H1 (cell line): Measurements from ENCODE around the gene PPIH. TPM values are rescaled to one million over a fixed set of nuclear protein-coding genes. Genes with fewer than 3 reads are reported as not detected.
A peak's percentile ranks its signal among the peaks of the same experiment; 100 is the strongest.

Experiments
- CTCF ChIA-PET: fragments of 300-600 bp; sonication (Branson Sonifier 250); formaldehyde crosslinking; loops from one replicate; lab custom pipeline; 2021; ENCODE audit not compliant: partially characterized antibody; lab: Charles Lee
- POLR2A ChIA-PET: fragments of 300-600 bp; sonication (Branson Sonifier 250); formaldehyde crosslinking; loops from one replicate; lab custom pipeline; 2021; ENCODE audit warnings: inconsistent platforms; ENCODE audit not compliant: partially characterized antibody; lab: Charles Lee
- DNase-seq, 2 experiments: peaks; one replicate each; pipeline versions ENCODE4 v3.0.0 to v3.0.0-alpha.2; 2010 to 2022; ENCODE audit warnings: low spot score in 2 of 2, low read depth in 1 of 2, mixed read lengths in 1 of 2
- FAIRE-seq: peaks from 2 replicates; lab custom pipeline; 2011; peaks lifted over from hg19 to GRCh38; lab: Jason Lieb, UNC
- H2AFZ ChIP-seq: 2 replicates; pipeline ENCODE4 v1.8.1; 2012; ENCODE audit warnings: low read length, inconsistent platforms
- H2AK5ac ChIP-seq: 2 replicates; pipeline ENCODE4 v1.6.1; 2013; ENCODE audit warnings: low read depth, low read length
- H2BK120ac ChIP-seq: replicated peaks from 2 replicates; pipeline ENCODE3; 2013; ENCODE audit warnings: low read depth, low read length, inconsistent platforms
- H2BK12ac ChIP-seq: 2 replicates; pipeline ENCODE4 v1.6.1; 2013; ENCODE audit warnings: low read depth, low read length
- H2BK15ac ChIP-seq: 2 replicates; pipeline ENCODE4 v1.6.1; 2013; ENCODE audit warnings: low read length
- H2BK20ac ChIP-seq: 2 replicates; pipeline ENCODE4 v1.6.1; 2013; ENCODE audit warnings: low read length
- H2BK5ac ChIP-seq: 2 replicates; pipeline ENCODE4 v1.6.1; 2013; ENCODE audit warnings: low read depth, low read length
- H3K14ac ChIP-seq: 2 replicates; pipeline ENCODE4 v1.6.1; 2013; ENCODE audit warnings: inconsistent platforms; ENCODE audit not compliant: insufficient read length
- H3K18ac ChIP-seq: 2 replicates; pipeline ENCODE4 v1.6.1; 2013; ENCODE audit warnings: low read length; ENCODE audit errors: extremely low read depth
- H3K23ac ChIP-seq: 2 replicates; pipeline ENCODE4 v1.6.1; 2013; ENCODE audit warnings: inconsistent platforms; ENCODE audit not compliant: insufficient read length
- H3K23me2 ChIP-seq: 2 replicates; pipeline ENCODE4 v1.6.1; 2013; ENCODE audit warnings: low read depth, low read length
- H3K27ac ChIP-seq: 2 replicates; pipeline ENCODE4 v1.6.1; 2011; ENCODE audit warnings: low read depth, low read length, inconsistent platforms
- H3K27me3 ChIP-seq, 4 experiments: replicated peaks in 1 of 4; 1 replicate in 1 of 4; 2 replicates in 3 of 4; pipeline versions ENCODE4 v1.6.1 to v1.8.1; 2011 to 2013; ENCODE audit warnings: low read length in 3 of 4, mild to moderate bottlenecking in 3 of 4, inconsistent platforms in 2 of 4, mixed read lengths in 2 of 4, moderate library complexity in 1 of 4; ENCODE audit not compliant: control insufficient read depth in 3 of 4, insufficient read depth in 3 of 4; ENCODE audit errors: extremely low read depth in 1 of 4
- H3K36me3 ChIP-seq, 4 experiments: 2 replicates each; pipeline versions ENCODE4 v1.6.1 to v1.8.1; 2011 to 2013; ENCODE audit warnings: mild to moderate bottlenecking in 4 of 4, low read length in 3 of 4, moderate library complexity in 2 of 4, control low read depth in 1 of 4, inconsistent platforms in 1 of 4; ENCODE audit not compliant: insufficient read depth in 4 of 4, control insufficient read depth in 2 of 4
- H3K4ac ChIP-seq: replicated peaks from 2 replicates; pipeline ENCODE3; 2013; ENCODE audit warnings: low read length, low read depth, mixed read lengths, inconsistent platforms; ENCODE audit not compliant: insufficient read length
- H3K4me1 ChIP-seq, 4 experiments: replicated peaks in 1 of 4; 1 replicate in 1 of 4; 2 replicates in 3 of 4; pipeline versions ENCODE4 v1.6.1 to v1.8.1; 2011 to 2013; ENCODE audit warnings: low read length in 3 of 4, inconsistent platforms in 2 of 4, mixed read lengths in 1 of 4; ENCODE audit not compliant: insufficient read depth in 4 of 4, control insufficient read depth in 3 of 4
- H3K4me2 ChIP-seq, 2 experiments: 2 replicates each; pipeline versions ENCODE4 v1.6.1 to v1.8.1; 2011 to 2013; ENCODE audit warnings: low read depth in 2 of 2, low read length in 2 of 2, control low read depth in 1 of 2, inconsistent platforms in 1 of 2, mild to moderate bottlenecking in 1 of 2; ENCODE audit not compliant: insufficient read depth in 1 of 2
- H3K4me3 ChIP-seq, 4 experiments: fragments of 200-600, 300-600 bp in 1 of 4; sonication (generic), shearing (Covaris generic), sonication (Bioruptor Twin) in 1 of 4; 2 replicates each; pipeline versions ENCODE4 v1.5.1 to v1.8.1; 2011 to 2016; ENCODE audit warnings: low read length in 4 of 4, low read depth in 3 of 4, control low read depth in 2 of 4, inconsistent platforms in 2 of 4, mild to moderate bottlenecking in 2 of 4, mixed read lengths in 1 of 4, moderate library complexity in 1 of 4; ENCODE audit not compliant: insufficient read depth in 2 of 4; ENCODE audit errors: extremely low read depth in 1 of 4
- H3K56ac ChIP-seq: replicated peaks from 2 replicates; pipeline ENCODE3; 2013; ENCODE audit warnings: low read depth, mild to moderate bottlenecking, mixed read lengths, low read length, inconsistent platforms; ENCODE audit not compliant: insufficient read length
- H3K79me1 ChIP-seq: 2 replicates; pipeline ENCODE4 v1.6.1; 2013; ENCODE audit warnings: low read depth, low read length, control low read depth
- H3K79me2 ChIP-seq, 2 experiments: 2 replicates each; pipeline versions ENCODE4 v1.6.1 to v1.8.1; 2012 to 2013; ENCODE audit warnings: low read length in 2 of 2, mild to moderate bottlenecking in 2 of 2, inconsistent platforms in 1 of 2; ENCODE audit not compliant: insufficient read depth in 2 of 2, control insufficient read depth in 1 of 2
- H3K9ac ChIP-seq, 4 experiments: replicated peaks in 1 of 4; 1 replicate in 1 of 4; 2 replicates in 3 of 4; pipeline versions ENCODE4 v1.6.1 to v1.8.1; 2011 to 2013; ENCODE audit warnings: low read depth in 3 of 4, low read length in 3 of 4, control low read depth in 2 of 4, mild to moderate bottlenecking in 2 of 4, moderate library complexity in 2 of 4, inconsistent platforms in 1 of 4; ENCODE audit errors: extremely low read depth in 1 of 4
- H3K9me3 ChIP-seq, 2 experiments: 2 replicates each; pipeline versions ENCODE4 v1.6.1 to v1.8.1; 2012 to 2013; ENCODE audit warnings: mild to moderate bottlenecking in 2 of 2, moderate library complexity in 2 of 2, control low read depth in 1 of 2, inconsistent platforms in 1 of 2, low read depth in 1 of 2, low read length in 1 of 2, mixed read lengths in 1 of 2; ENCODE audit not compliant: insufficient read depth in 2 of 2
- H4K20me1 ChIP-seq, 2 experiments: replicated peaks in 1 of 2; 2 replicates each; pipeline versions ENCODE3 to v1.8.1; 2011 to 2013; ENCODE audit warnings: inconsistent platforms in 2 of 2, low read length in 2 of 2, mild to moderate bottlenecking in 1 of 2; ENCODE audit not compliant: insufficient read depth in 2 of 2, control insufficient read depth in 1 of 2
- H4K5ac ChIP-seq: 2 replicates; pipeline ENCODE4 v1.6.1; 2013; ENCODE audit warnings: low read length, low read depth, mixed read lengths, inconsistent platforms; ENCODE audit not compliant: insufficient read length
- H4K8ac ChIP-seq: 2 replicates; pipeline ENCODE4 v1.8.0; 2013; ENCODE audit warnings: mild to moderate bottlenecking, moderate library complexity, low read length, inconsistent platforms; ENCODE audit not compliant: insufficient read depth; ENCODE audit errors: extremely low read depth
- H4K91ac ChIP-seq: replicated peaks from 2 replicates; pipeline ENCODE3; 2013; ENCODE audit warnings: low read length, mixed read lengths, inconsistent platforms; ENCODE audit not compliant: insufficient read length
- EZH2 ChIP-seq: fragments of 200-600 bp; sonication (generic); IDR thresholded peaks from 2 replicates; pipeline ENCODE4 v1.7.1; 2012; ENCODE audit warnings: low read depth, mild to moderate bottlenecking, moderate library complexity, low read length, inconsistent platforms; ENCODE audit not compliant: severe bottlenecking
- GTF2F1 ChIP-seq: IDR thresholded peaks from 2 replicates; pipeline ENCODE4 v1.6.1; 2012; ENCODE audit warnings: low read depth, low read length, improper control_type of control experiment, borderline replicate concordance
- HDAC6 ChIP-seq: IDR thresholded peaks from one replicate; pipeline ENCODE4 v1.7.1; 2012; ENCODE audit warnings: low read depth, mild to moderate bottlenecking, inconsistent platforms, low read length, moderate library complexity
- JUN ChIP-seq: IDR thresholded peaks from 2 replicates; pipeline ENCODE4 v1.6.1; 2011; ENCODE audit warnings: low read depth, mild to moderate bottlenecking, improper control_type of control experiment, low read length
- KDM4A ChIP-seq: IDR thresholded peaks from one replicate; pipeline ENCODE4 v1.7.1; 2012; ENCODE audit warnings: low read depth, mild to moderate bottlenecking, moderate library complexity, low read length, inconsistent platforms; ENCODE audit not compliant: severe bottlenecking
- POU5F1 ChIP-seq: IDR thresholded peaks from 2 replicates; pipeline ENCODE4 v1.6.1; 2011; ENCODE audit warnings: low read depth, mild to moderate bottlenecking, low read length, moderate library complexity
- RNF2 ChIP-seq: fragments of 200-900, 300-1000 bp; sonication (generic); IDR thresholded peaks from 2 replicates; pipeline ENCODE4 v1.7.1; 2016; ENCODE audit warnings: borderline replicate concordance, low read depth, mild to moderate bottlenecking, antibody characterized with exemption, low read length; ENCODE audit not compliant: poor library complexity, severe bottlenecking; ENCODE audit errors: missing control alignments
- SAP30 ChIP-seq: fragments of 300-600 bp; sonication (generic); IDR thresholded peaks from 2 replicates; pipeline ENCODE4 v1.7.1; 2012; ENCODE audit warnings: low read length, moderate library complexity, mild to moderate bottlenecking, inconsistent platforms; ENCODE audit not compliant: insufficient read depth, insufficient replicate concordance
- SIN3A ChIP-seq, 2 experiments: IDR thresholded peaks in 1 of 2; conservative IDR thresholded peaks in 1 of 2; 2 replicates each; pipeline ENCODE4 v1.6.1; 2011 to 2012; ENCODE audit warnings: low read length in 2 of 2, improper control_type of control experiment in 1 of 2, low read depth in 1 of 2, mild to moderate bottlenecking in 1 of 2
- SRF ChIP-seq: IDR thresholded peaks from 2 replicates; pipeline ENCODE4 v1.6.1; 2011; ENCODE audit warnings: mild to moderate bottlenecking, low read depth, low read length, moderate library complexity
- TAF7 ChIP-seq: optimal IDR thresholded peaks from 2 replicates; pipeline ENCODE3; 2011; ENCODE audit warnings: low read depth, mild to moderate bottlenecking, inconsistent platforms, low read length, moderate library complexity, borderline replicate concordance
- TCF12 ChIP-seq: IDR thresholded peaks from 2 replicates; pipeline ENCODE4 v1.6.1; 2011; ENCODE audit warnings: low read depth, mild to moderate bottlenecking, low read length
- YY1 ChIP-seq: IDR thresholded peaks from 2 replicates; pipeline ENCODE4 v1.6.1; 2011; ENCODE audit warnings: low read depth, mild to moderate bottlenecking, low read length
- WGBS, 2 experiments: shearing (Covaris generic) in 1 of 2; methylation state at CpG; one replicate each; pipeline versions ENCODE4 v1.1.6 to v1.1.7; 2013 to 2015; ENCODE audit warnings: low lambda C conversion rate in 2 of 2, mixed read lengths in 2 of 2, inconsistent platforms in 1 of 2, low coverage in 1 of 2, missing lambda C conversion rate in 1 of 2; ENCODE audit not compliant: insufficient replicate concordance in 2 of 2, insufficient coverage in 1 of 2, insufficient read length in 1 of 2; ENCODE audit errors: extremely low coverage in 1 of 2, missing lambda C conversion rate in 1 of 2; 5-methylcytosine and 5-hydroxymethylcytosine counted together
- polyA plus RNA-seq, 7 experiments: library from polyadenylated mRNA; depleted of rRNA in 3 of 7; stranded (reverse) in 5 of 7; unstranded in 2 of 7; fragments of >200 nt in 5 of 7; fragments of 200-250 nt in 2 of 7; gene quantifications; 1 replicate in 5 of 7; 2 replicates in 1 of 7; 4 replicates in 1 of 7; pipeline versions ENCODE4 v1.2.1 to v1.2.3, GENCODE V29; 2011 to 2013; ENCODE audit warnings: missing spikeins in 2 of 7, mixed read lengths in 2 of 7
- total RNA-seq: library from RNA; stranded (reverse); fragmentation: NEBNext Ultra II Directional; extraction: Animal tissue kit (Norgen Biotek cat#: 25700); gene quantifications from 2 replicates; pipeline ENCODE4 v1.2.1, GENCODE V29; 2021

PPIH gene
- total and polyA plus RNA-seq, 2 of the 8 experiments (the other 6 are each of a cell fraction or from before 2014, with no cell fraction given) = 78.1 to 91.5 TPM

DNA sequence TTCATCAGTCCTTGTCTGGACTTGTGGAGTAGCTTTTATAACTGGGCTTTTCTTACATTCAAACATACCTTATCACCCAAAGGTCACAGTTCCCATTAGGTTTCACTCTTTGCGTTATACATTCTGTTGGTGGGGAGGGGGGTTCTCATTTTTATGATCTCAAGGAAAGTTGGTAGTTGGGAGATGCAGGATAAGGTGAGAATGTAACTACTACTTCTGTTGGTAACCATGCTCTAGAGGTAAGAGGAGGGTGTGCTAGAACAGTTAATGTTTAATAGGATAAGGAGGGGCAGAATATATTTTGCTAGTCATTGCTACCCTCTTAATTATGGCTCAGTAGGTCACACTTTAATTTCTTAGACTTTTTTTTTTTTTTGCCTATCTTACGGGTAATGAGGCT, 34.7 kb downstream of the PPIH start:
- H3K4me3 ChIP-seq = no peak overlapping the region
- FAIRE-seq = no peak
- no peak overlapping the region for H3K9ac ChIP-seq
- H4K8ac ChIP-seq = no peak overlapping the region
- no peak overlapping the region for H3K4ac ChIP-seq
- no peak overlapping the region for H2BK20ac ChIP-seq
- DNase-seq = no peak
- H3K56ac ChIP-seq = no peak overlapping the region
- H3K14ac ChIP-seq = no peak overlapping the region
- H3K4me1 ChIP-seq = peaks cover 0 to 9% (median 4%) of the 10 kb centered on the region in 4 experiments; a peak in 3 of 7 replicates
- H3K4me2 ChIP-seq = peak overlapping the region; percentile 4 to 41; a peak in 1 of 4 replicates
- H3K27me3 ChIP-seq = no peaks in the 10 kb centered on the region
- no peaks in the 10 kb centered on the region; the same call in none of the 2 replicates for H3K79me1 ChIP-seq
- H3K23ac ChIP-seq = no peak overlapping the region
- ChIA-PET CTCF (interaction anchor here (1.1 to 1.8 kb wide), 5 partner anchors 24 to 54 kb away, joined by 3 to 6 read pairs (median 3); no protein-coding TSS in a partner anchor), POLR2A (interaction anchor here (0.9 to 4.2 kb wide), 7 partner anchors 9 to 41 kb away, joined by 3 to 94 read pairs (median 6); partner anchors contain the start of gene YBX1)
- WGBS, 2 experiments = 86% methylated on average over 2 of the region's 2 CpGs; no CpG with 5 or more reads in 1 of the 2 experiments
- H4K5ac ChIP-seq = no peak overlapping the region
- peaks cover 35 to 51% of the 10 kb centered on the region in 2 experiments for H4K20me1 ChIP-seq
- H4K91ac ChIP-seq = no peak overlapping the region
- no peak overlapping the region for H2BK15ac ChIP-seq
- H2AK5ac ChIP-seq = no peak overlapping the region
- no peak overlapping the region for H3K18ac ChIP-seq
- no peaks in the 10 kb centered on the region; the same call in 1 of the 2 replicates for H3K23me2 ChIP-seq
- H2BK12ac ChIP-seq = no peak overlapping the region
- no peaks in the 10 kb centered on the region for H3K9me3 ChIP-seq
- no peak overlapping the region for H2BK5ac ChIP-seq
- no peak overlapping the region for H2AFZ ChIP-seq
- no peak overlapping the region for H2BK120ac ChIP-seq
- peaks cover 10 to 63% (median 27%) of the 10 kb centered on the region in 4 experiments for H3K36me3 ChIP-seq
- no peak overlapping the region for H3K27ac ChIP-seq
- peaks cover 59 to 98% of the 10 kb centered on the region in 2 experiments for H3K79me2 ChIP-seq
- TF ChIP-seq YY1 = no peak
- no peak for TF ChIP-seq SIN3A (conservative IDR thresholded peaks at IDR 0.05 in 1 of 2, IDR thresholded peaks at IDR 0.05 in 1 of 2; ENCODE audit: low read depth in 1 of 2, low read length in 2 of 2)
- no peak for TF ChIP-seq SRF
- TF ChIP-seq KDM4A = no peak
- no peak for TF ChIP-seq TAF7
- no peak for TF ChIP-seq JUN
- TF ChIP-seq SAP30 = no peak
- no peak for TF ChIP-seq POU5F1
- no peak for TF ChIP-seq HDAC6
- TF ChIP-seq EZH2 = no peak
- no peak for TF ChIP-seq RNF2
- TF ChIP-seq GTF2F1 = no peak
- no peak for TF ChIP-seq TCF12
